ENCODE measurements around the gene ADM2.

DNA sequence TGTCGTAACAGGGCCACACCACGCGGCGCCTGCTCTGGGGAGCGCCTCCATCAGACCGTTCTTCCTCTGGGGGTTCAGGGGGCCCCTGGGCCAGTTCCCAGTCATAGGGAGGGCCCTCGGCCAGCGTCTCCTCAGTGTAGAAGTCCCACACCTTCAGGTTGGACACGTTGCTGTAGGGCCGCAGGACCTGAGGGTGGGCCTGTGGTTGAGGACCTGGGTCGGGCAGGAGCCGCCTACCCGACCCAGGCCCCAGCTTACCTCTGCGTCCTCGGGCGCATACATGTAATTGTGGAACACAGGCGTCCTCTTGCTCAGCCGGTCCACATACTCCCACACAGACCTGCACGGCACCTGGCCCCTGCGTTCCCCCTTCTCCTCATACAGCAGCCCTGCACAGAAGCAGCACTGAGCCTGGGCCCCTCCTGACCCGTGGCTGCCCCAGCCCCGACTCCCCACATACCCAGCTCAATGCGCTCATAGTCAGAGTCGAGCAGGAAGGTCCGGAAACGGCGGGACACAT, 26.7 kb upstream of the ADM2 start:
- TF ChIP-seq, protein P1, sequence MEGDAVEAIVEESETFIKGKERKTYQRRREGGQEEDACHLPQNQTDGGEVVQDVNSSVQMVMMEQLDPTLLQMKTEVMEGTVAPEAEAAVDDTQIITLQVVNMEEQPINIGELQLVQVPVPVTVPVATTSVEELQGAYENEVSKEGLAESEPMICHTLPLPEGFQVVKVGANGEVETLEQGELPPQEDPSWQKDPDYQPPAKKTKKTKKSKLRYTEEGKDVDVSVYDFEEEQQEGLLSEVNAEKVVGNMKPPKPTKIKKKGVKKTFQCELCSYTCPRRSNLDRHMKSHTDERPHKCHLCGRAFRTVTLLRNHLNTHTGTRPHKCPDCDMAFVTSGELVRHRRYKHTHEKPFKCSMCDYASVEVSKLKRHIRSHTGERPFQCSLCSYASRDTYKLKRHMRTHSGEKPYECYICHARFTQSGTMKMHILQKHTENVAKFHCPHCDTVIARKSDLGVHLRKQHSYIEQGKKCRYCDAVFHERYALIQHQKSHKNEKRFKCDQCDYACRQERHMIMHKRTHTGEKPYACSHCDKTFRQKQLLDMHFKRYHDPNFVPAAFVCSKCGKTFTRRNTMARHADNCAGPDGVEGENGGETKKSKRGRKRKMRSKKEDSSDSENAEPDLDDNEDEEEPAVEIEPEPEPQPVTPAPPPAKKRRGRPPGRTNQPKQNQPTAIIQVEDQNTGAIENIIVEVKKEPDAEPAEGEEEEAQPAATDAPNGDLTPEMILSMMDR (IDR thresholded peaks at IDR 0.05; ENCODE audit: low read depth, low read length, poor library complexity, severe bottlenecking) = no peak
- TF ChIP-seq EZH2phosphoT487 (IDR thresholded peaks at IDR 0.05; ENCODE audit: borderline replicate concordance, low read length) = no peak
